ENCODE results near the gene RWDD4. TPM values are rescaled to one million over a fixed set of nuclear protein-coding genes. Genes with fewer than 3 reads are reported as not detected.

The RWDD4 gene
- total RNA-seq (ENCODE audit: low replicate concordance): 28.4 and 47.1 TPM in 2 replicates

- peaks cover 6% of the 10 kb centered on the region for H3K4me1 ChIP-seq
- H3K79me2 ChIP-seq (ENCODE audit: low read depth): peaks cover 68% of the 10 kb centered on the region
- H3K36me3 ChIP-seq: peaks cover 3% of the 10 kb centered on the region
- Mint-ChIP-seq H3K4me1 (peaks cover 23% of the 10 kb centered on the region), H3K36me3 (peaks cover 7% of the 10 kb centered on the region), H3K27ac (peak within 1 kb of the TSS; percentile 95), H3K27me3 (ENCODE audit: insufficient read depth, low read depth) (peaks cover 2% of the 10 kb centered on the region), H3K9me3 (no peaks in the 10 kb centered on the region), H3K4me3 (peak within 1 kb of the TSS; percentile 92)
- TF ChIP-seq EZH2 (IDR thresholded peaks at IDR 0.05) (no peak), EZH2phosphoT487 (IDR thresholded peaks at IDR 0.05) (no peak), CTCF (IDR thresholded peaks at IDR 0.05) (peak; percentile 20)
- peak within 1 kb of the TSS; percentile 86 for H3K4me2 ChIP-seq
- DNase-seq (ENCODE audit: low spot score): peak; percentile 98
- peak within 1 kb of the TSS; percentile 94 for H2AFZ ChIP-seq (replicated peaks)
- peak within 1 kb of the TSS; percentile 93 for H3K27ac ChIP-seq
- no peaks in the 10 kb centered on the region for H3K27me3 ChIP-seq
- peaks cover 6% of the 10 kb centered on the region for H3F3A ChIP-seq (ENCODE audit: low read depth)
- peak within 1 kb of the TSS; percentile 93 for H3K9ac ChIP-seq
- no peaks in the 10 kb centered on the region for H4K20me1 ChIP-seq (ENCODE audit: low read depth)
- peak within 1 kb of the TSS; percentile 83 for H3K4me3 ChIP-seq
- no peaks in the 10 kb centered on the region for H3K9me3 ChIP-seq (ENCODE audit: low read depth)
Measured at GRCh38 chr4:183659029-183659871, at the start of gene RWDD4, which contains the start of gene TRAPPC11. TSS of gene RWDD4 (minus strand) at chr4:183659185. CDS start at chr4:183658952, 233 bp downstream. TSS of gene TRAPPC11 (plus strand) at chr4:183659293. CDS start at chr4:183663868, 4,575 bp downstream.

GRCh38 chr4:183702492-183702891, 43.5 kb upstream of the RWDD4 start:
- Mint-ChIP-seq H3K4me1 (no peaks in the 10 kb centered on the region), H3K9me3 (no peaks in the 10 kb centered on the region), H3K27me3 (ENCODE audit: insufficient read depth, low read depth) (no peaks in the 10 kb centered on the region), H3K4me3 (no peak overlapping the region), H3K36me3 (peaks cover 52% of the 10 kb centered on the region), H3K27ac (no peak overlapping the region)
- Histone ChIP-seq H3K4me3 (no peak overlapping the region), H3K9me3 (ENCODE audit: low read depth) (no peaks in the 10 kb centered on the region), H3K4me2 (no peak overlapping the region), H3K27me3 (no peaks in the 10 kb centered on the region), H3K36me3 (peaks cover 52% of the 10 kb centered on the region), H3K79me2 (ENCODE audit: low read depth) (no peaks in the 10 kb centered on the region), H3K4me1 (no peaks in the 10 kb centered on the region), H3K9ac (no peak overlapping the region), H2AFZ (replicated peaks) (no peak overlapping the region), H4K20me1 (ENCODE audit: low read depth) (no peaks in the 10 kb centered on the region), H3F3A (ENCODE audit: low read depth) (no peaks in the 10 kb centered on the region), H3K27ac (no peak overlapping the region)
- no peak for DNase-seq (ENCODE audit: low spot score)
- TF ChIP-seq EZH2 (IDR thresholded peaks at IDR 0.05): no peak
- TF ChIP-seq CTCF (IDR thresholded peaks at IDR 0.05): no peak
- no peak for TF ChIP-seq EZH2phosphoT487 (IDR thresholded peaks at IDR 0.05)

GRCh38 chr4:183700407-183700806, 41.4 kb upstream of the RWDD4 start:
- H3K79me2 ChIP-seq (ENCODE audit: low read depth): no peaks in the 10 kb centered on the region
- Mint-ChIP-seq H3K9me3 (no peaks in the 10 kb centered on the region), H3K27me3 (ENCODE audit: insufficient read depth, low read depth) (no peaks in the 10 kb centered on the region), H3K4me1 (no peaks in the 10 kb centered on the region), H3K36me3 (peaks cover 54% of the 10 kb centered on the region), H3K4me3 (no peak overlapping the region), H3K27ac (no peak overlapping the region)
- H3K4me3 ChIP-seq: no peak overlapping the region
- no peaks in the 10 kb centered on the region for H3K4me1 ChIP-seq
- no peak overlapping the region for H2AFZ ChIP-seq (replicated peaks)
- no peaks in the 10 kb centered on the region for H3K9me3 ChIP-seq (ENCODE audit: low read depth)
- no peak overlapping the region for H3K9ac ChIP-seq
- H3K4me2 ChIP-seq: no peak overlapping the region
- no peak for TF ChIP-seq CTCF (IDR thresholded peaks at IDR 0.05)
- no peak for TF ChIP-seq EZH2phosphoT487 (IDR thresholded peaks at IDR 0.05)
- no peak for TF ChIP-seq EZH2 (IDR thresholded peaks at IDR 0.05)
- H3K27me3 ChIP-seq: no peaks in the 10 kb centered on the region
- no peaks in the 10 kb centered on the region for H4K20me1 ChIP-seq (ENCODE audit: low read depth)
- H3K27ac ChIP-seq: no peak overlapping the region
- H3F3A ChIP-seq (ENCODE audit: low read depth): no peaks in the 10 kb centered on the region
- DNase-seq (ENCODE audit: low spot score): no peak
- peaks cover 53% of the 10 kb centered on the region for H3K36me3 ChIP-seq

All from neural progenitor cell (in vitro differentiated cells).